Heart right ventricle (tissue), 16 donors: ENCODE data around the gene SLC25A27. TPM values are rescaled to one million over a fixed set of nuclear protein-coding genes. Genes with fewer than 3 reads are reported as not detected.

Experiments
- ATAC-seq, 8 donors: fragments of 200-7000 bp; cut with Tn5 transposase; one replicate each; pipeline ENCODE4 v1.9.1; 2020; ENCODE audit warnings: mild to moderate bottlenecking in 8 of 8, moderate library complexity in 8 of 8, moderate number of reproducible peaks in 1 of 8
- DNase-seq, 2 donors: peaks; one replicate each; pipeline ENCODE4 v3.0.0-alpha.2; 2020
- H3K27ac ChIP-seq, 10 donors: fragments of 200-600 bp; sonication (generic) in 2 of 10; one replicate each; pipeline versions ENCODE4 v1.5.0 to v1.8.0; 2020 to 2022; ENCODE audit warnings: mild to moderate bottlenecking in 3 of 10
- H3K27me3 ChIP-seq, 7 donors: fragments of 200-600 bp; one replicate each; pipeline ENCODE4 v1.8.0; 2021 to 2022; ENCODE audit warnings: mild to moderate bottlenecking in 2 of 7
- H3K36me3 ChIP-seq, 9 donors: fragments of 200-600 bp; sonication (generic) in 1 of 9; one replicate each; pipeline versions ENCODE4 v1.5.0 to v1.8.0; 2020 to 2022; ENCODE audit warnings: mild to moderate bottlenecking in 2 of 9
- H3K4me1 ChIP-seq, 9 donors: fragments of 200-600 bp; sonication (generic) in 1 of 9; one replicate each; pipeline versions ENCODE4 v1.5.0 to v1.8.0; 2020 to 2022; ENCODE audit warnings: mild to moderate bottlenecking in 4 of 9
- H3K4me3 ChIP-seq, 10 donors: fragments of 200-600 bp; sonication (generic) in 2 of 10; one replicate each; pipeline versions ENCODE4 v1.5.0 to v1.8.0; 2020 to 2022; ENCODE audit warnings: mild to moderate bottlenecking in 7 of 10, moderate library complexity in 2 of 10
- H3K9me3 ChIP-seq, 11 donors: fragments of 200-600 bp in 10 of 11; sonication (generic) in 2 of 11; one replicate each; pipeline versions ENCODE4 v1.5.0 to v1.8.0; 2013 to 2022; ENCODE audit warnings: mild to moderate bottlenecking in 2 of 11, control low read depth in 1 of 11, moderate library complexity in 1 of 11
- CTCF ChIP-seq, 9 donors: fragments of 200-600 bp; sonication (generic) in 2 of 9; IDR thresholded peaks; one replicate each; pipeline versions ENCODE4 v1.5.0 to v1.8.0; 2021 to 2022; ENCODE audit warnings: antibody characterized with exemption in 9 of 9, mild to moderate bottlenecking in 5 of 9, moderate library complexity in 1 of 9
- WGBS, 2 donors: extraction: QIAGEN DNeasy Blood & Tissue Kit; methylation state at CpG; one replicate each; pipeline ENCODE4 v1.1.7; 2013; ENCODE audit warnings: inconsistent platforms in 1 of 2; 5-methylcytosine and 5-hydroxymethylcytosine counted together
- intact Hi-C, 10 donors: fragments of 100-400 bp; cut with DNase I; formaldehyde crosslinking; loops; one replicate each; pipeline versions ENCODE4 v1.11.1 to v1.14.2; 2022
- polyA plus RNA-seq, 2 donors: library from polyadenylated mRNA; stranded (reverse); fragments of 200-250 nt; gene quantifications; one replicate each; pipeline ENCODE4 v1.2.3, GENCODE V29; 2013
- total RNA-seq, 10 donors: library from RNA; stranded (reverse); fragmentation: NEBNext Ultra II Directional in 3 of 10; extraction: Animal tissue kit (Norgen Biotek cat#: 25700) in 3 of 10; gene quantifications; one replicate each; pipeline versions ENCODE4 v1.2.1 to v1.2.4, GENCODE V29; 2021 to 2023
- donor health status: Arrhythmogenic right ventricular cardiomyopathy.
- donor health status: ischemic (EF 13 %, LVEDD 7.1; RV severe dilation, severe dysfunction).
- donor health status: healthy with polysubstance abuse.
- donor health status: DM: no; HTN: yes; CAD: no.
- donor health status: DM: no; HTN: no; CAD: no.
- donor health status: ischemic (EF 25% LVEDD 6.9; RV normal size, moderate dysfunction).
- donor health status: ischemic (EF 25% LVEDD 5.7; RV mildly dilated, moderate dysfunction).
- donor health status: healthy.
- donor health status: DM: yes; HTN: yes; CAD: no.
- donor health status: Ischemic cardiomyopathy.
- donor health status: ischemic (EF 35%, LVEDD 5.7; RV mildly dilated, moderate dysfunction).
- donor health status: nonischemic (EF 11% LVEDD 7.7; RV severe dilation, severe dysfunction).
- donor health status: DM: yes; HTN: yes; CAD: no.
- donor health status: PGD.
- donor health status: ischemic (EF 29% LVEDD 5.4; RV normal size, mild dysfunction).
- donor health status: nonischemic (EF 23%, LVEDD 6.1; RV moderate dilation, normal function).

The SLC25A27 gene
- total and polyA plus RNA-seq, 12 donors = 5.8 to 82.7 (median 13.9) TPM

GRCh38 chr6:46626976-46627375, 25.8 kb upstream of the SLC25A27 start:
- WGBS, 2 donors = 87 to 89% methylated on average over 4 of the region's 4 CpGs
- H3K9me3 ChIP-seq = peaks cover 0 to 5% (median 0%) of the 10 kb centered on the region in 11 donors
- DNase-seq (no peak), ATAC-seq (peak in 1 of 8 donors; percentile 35)
- no peak for TF ChIP-seq CTCF (IDR thresholded peaks at IDR 0.05)
- H3K27ac ChIP-seq = no peak overlapping the region
- peaks cover 0 to 18% (median 8%) of the 10 kb centered on the region in 9 donors for H3K4me1 ChIP-seq
- H3K4me3 ChIP-seq = no peak overlapping the region
- no peaks in the 10 kb centered on the region for H3K27me3 ChIP-seq
- intact Hi-C loops = loop anchor here (1.0 to 10.0 kb wide), 10 partner anchors 132 to 1260 kb away; partner anchors contain the start of gene RCAN2 (in 5 of the 10)
- H3K36me3 ChIP-seq = peaks cover 0 to 9% (median 0%) of the 10 kb centered on the region in 9 donors

- Histone ChIP-seq H3K36me3 (peaks cover 0 to 4% (median 0%) of the 10 kb centered on the region in 9 donors), H3K27ac (peak overlapping the region in 2 of 10 donors; percentile 4 to 17), H3K9me3 (no peaks in the 10 kb centered on the region), H3K4me3 (no peak overlapping the region), H3K4me1 (peaks cover 0 to 18% (median 8%) of the 10 kb centered on the region in 9 donors), H3K27me3 (no peaks in the 10 kb centered on the region)
- DNase-seq (no peak), ATAC-seq (peak in 6 of 8 donors; percentile 51 to 83 (median 65))
- no peak for TF ChIP-seq CTCF (IDR thresholded peaks at IDR 0.05)
- intact Hi-C loops = loop anchor here in 9 of 10 donors (5.0 to 10.0 kb wide), 8 partner anchors 134 to 1259 kb away; partner anchors contain the start of gene RCAN2 (in 5 of the 9)
- WGBS, 2 donors = 48 to 54% methylated on average over 1 of the region's 1 CpG
These were observed 24.3 kb upstream of the SLC25A27 start for GRCh38 chr6:46628498-46628897.

- Histone ChIP-seq H3K27ac (peak overlapping the region in 3 of 10 donors; percentile 4 to 17 (median 12)), H3K9me3 (no peaks in the 10 kb centered on the region), H3K4me1 (peaks cover 0 to 18% (median 8%) of the 10 kb centered on the region in 9 donors), H3K4me3 (no peak overlapping the region), H3K36me3 (no peaks in the 10 kb centered on the region), H3K27me3 (no peaks in the 10 kb centered on the region)
- ATAC-seq (peak in 2 of 8 donors; percentile 13 to 42), DNase-seq (no peak)
- TF ChIP-seq CTCF (IDR thresholded peaks at IDR 0.05) = no peak
- intact Hi-C loops = loop anchor here in 9 of 10 donors (5.0 to 10.0 kb wide), 8 partner anchors 134 to 1258 kb away; partner anchors contain the start of gene RCAN2 (in 5 of the 9)
- 65 to 67% methylated on average over 3 of the region's 3 CpGs for WGBS, 2 donors
These were observed 23.8 kb upstream of the SLC25A27 start for GRCh38 chr6:46628976-46629375.

- peak overlapping the region in 1 of 10 donors; percentile 12 for H3K27ac ChIP-seq
- H3K9me3 ChIP-seq = no peaks in the 10 kb centered on the region
- no peaks in the 10 kb centered on the region for H3K27me3 ChIP-seq
- peaks cover 0 to 18% (median 8%) of the 10 kb centered on the region in 9 donors for H3K4me1 ChIP-seq
- DNase-seq (no peak), ATAC-seq (no peak)
- intact Hi-C loops = loop anchor here in 9 of 10 donors (5.0 to 10.0 kb wide), 9 partner anchors 135 to 1258 kb away; partner anchors contain the start of gene RCAN2 (in 5 of the 9)
- no peaks in the 10 kb centered on the region for H3K36me3 ChIP-seq
- no peak overlapping the region for H3K4me3 ChIP-seq
- 79 to 85% methylated on average over 7 of the region's 7 CpGs for WGBS, 2 donors
- no peak for TF ChIP-seq CTCF (IDR thresholded peaks at IDR 0.05)
These were observed 23.1 kb upstream of the SLC25A27 start for GRCh38 chr6:46629691-46630090.
